ENCODE data around the gene IMMP1L.

Gene IMMP1L

DNA sequence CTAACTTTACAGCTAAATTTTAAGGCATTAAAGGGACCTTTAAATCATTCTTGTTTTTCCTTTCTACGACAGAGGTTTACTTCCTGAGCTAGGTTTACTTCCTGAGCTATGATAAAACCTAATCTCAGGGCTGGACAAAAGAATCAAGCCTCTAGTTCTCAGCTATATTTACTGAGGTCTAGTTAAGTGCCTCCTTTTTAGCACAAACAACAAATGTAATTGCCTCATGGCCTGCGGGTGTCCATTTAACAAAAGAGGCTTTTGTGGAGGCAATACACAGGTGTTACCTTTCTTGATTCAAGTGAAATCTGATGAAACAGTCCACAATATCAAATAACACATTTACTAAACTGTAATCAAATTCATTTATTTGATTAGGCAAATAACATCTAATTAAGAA, 67.3 kb downstream of the IMMP1L start:
- Mint-ChIP-seq H3K36me3 (ENCODE audit: low read depth) (peaks cover 6% of the 10 kb centered on the region), H3K4me3 (no peak overlapping the region), H3K27me3 (ENCODE audit: low read depth) (no peaks in the 10 kb centered on the region), H3K27ac (no peak overlapping the region), H3K9me3 (peaks cover 11% of the 10 kb centered on the region), H3K4me1 (ENCODE audit: low read depth) (peaks cover 5% of the 10 kb centered on the region)
- no peak for DNase-seq (ENCODE audit: low spot score)

DNA sequence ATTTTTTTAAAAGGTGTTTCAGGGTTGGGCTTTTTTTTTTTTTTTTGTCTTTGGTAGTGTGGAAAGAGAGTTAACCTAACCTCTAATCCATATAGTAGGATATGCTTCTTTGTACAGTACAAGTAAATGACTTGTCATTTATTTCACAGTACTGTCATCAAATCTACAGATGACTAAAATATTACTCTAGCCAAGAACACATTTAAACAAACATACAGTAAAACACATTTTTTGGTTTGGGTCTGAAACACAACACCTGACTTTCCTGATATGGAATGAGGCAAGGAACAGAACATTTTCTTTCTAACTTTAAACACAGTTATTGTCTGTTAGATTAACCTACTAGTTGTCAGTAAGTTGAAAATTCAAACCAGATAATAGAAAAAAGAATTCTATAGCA, 68.1 kb downstream of the IMMP1L start:
- Mint-ChIP-seq H3K4me3 (no peak overlapping the region), H3K4me1 (ENCODE audit: low read depth) (peaks cover 5% of the 10 kb centered on the region), H3K27ac (no peak overlapping the region), H3K9me3 (peaks cover 11% of the 10 kb centered on the region), H3K36me3 (ENCODE audit: low read depth) (peaks cover 2% of the 10 kb centered on the region), H3K27me3 (ENCODE audit: low read depth) (no peaks in the 10 kb centered on the region)
- no peak for DNase-seq (ENCODE audit: low spot score)

DNA sequence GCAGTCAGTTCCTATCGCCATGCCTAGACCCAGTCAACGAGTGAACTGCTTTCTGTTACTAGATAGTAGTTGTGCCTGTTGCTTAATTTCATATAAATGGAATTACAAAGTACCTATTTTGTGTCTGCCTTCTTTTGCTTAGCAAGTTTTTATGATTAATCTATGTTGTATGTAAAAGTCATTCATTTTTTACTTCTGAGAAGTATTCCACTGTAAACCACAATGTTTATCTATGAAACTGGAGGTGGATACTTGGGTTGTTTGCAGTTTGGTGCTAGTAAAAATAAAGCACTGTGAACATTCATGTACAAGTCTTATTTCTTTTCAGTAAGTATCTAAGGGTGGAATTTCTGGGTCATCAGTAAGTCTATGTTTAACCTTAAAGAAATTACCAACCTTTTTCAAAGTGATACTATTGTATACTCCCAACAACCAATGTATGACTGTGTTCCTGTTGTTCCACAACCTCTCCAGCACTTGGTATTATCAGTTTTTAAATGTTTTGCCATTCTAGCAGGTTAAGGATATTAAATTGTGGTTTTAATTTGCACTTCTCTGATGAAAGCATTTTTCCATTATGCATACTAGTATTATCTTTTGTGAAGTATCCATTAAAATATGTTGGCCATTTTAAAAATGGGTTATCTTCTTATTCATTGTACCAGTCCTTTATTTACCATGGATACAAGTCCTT, 71.5 kb downstream of the IMMP1L start:
- DNase-seq (ENCODE audit: low spot score): no peak
- Mint-ChIP-seq H3K27me3 (ENCODE audit: low read depth) (no peaks in the 10 kb centered on the region), H3K36me3 (ENCODE audit: low read depth) (no peaks in the 10 kb centered on the region), H3K27ac (no peak overlapping the region), H3K4me3 (no peak overlapping the region), H3K4me1 (ENCODE audit: low read depth) (peaks cover 5% of the 10 kb centered on the region), H3K9me3 (peaks cover 11% of the 10 kb centered on the region)

DNA sequence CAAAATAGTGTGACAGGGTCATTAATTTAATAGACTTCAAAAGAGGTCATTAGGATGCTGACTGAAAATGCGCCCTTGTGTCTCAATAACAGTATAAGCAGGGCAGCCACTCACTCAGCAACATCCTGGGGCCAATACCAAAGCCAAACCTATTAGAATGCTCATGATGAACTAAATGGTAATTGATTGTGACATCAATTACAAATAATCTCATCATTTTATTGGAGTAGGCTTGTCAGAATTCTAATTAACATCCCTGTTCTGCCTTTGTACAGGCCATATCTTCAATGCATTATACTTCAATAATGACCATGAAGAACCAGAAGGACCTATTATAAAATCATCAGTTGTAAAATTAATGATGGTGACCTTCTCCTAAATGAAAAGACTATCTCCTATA, 75.6 kb downstream of the IMMP1L start:
- Mint-ChIP-seq H3K9me3 (peaks cover 11% of the 10 kb centered on the region), H3K27ac (no peak overlapping the region), H3K4me3 (no peak overlapping the region), H3K27me3 (ENCODE audit: low read depth) (no peaks in the 10 kb centered on the region), H3K36me3 (ENCODE audit: low read depth) (peaks cover 12% of the 10 kb centered on the region), H3K4me1 (ENCODE audit: low read depth) (peaks cover 5% of the 10 kb centered on the region)
- no peak for DNase-seq (ENCODE audit: low spot score)

DNA sequence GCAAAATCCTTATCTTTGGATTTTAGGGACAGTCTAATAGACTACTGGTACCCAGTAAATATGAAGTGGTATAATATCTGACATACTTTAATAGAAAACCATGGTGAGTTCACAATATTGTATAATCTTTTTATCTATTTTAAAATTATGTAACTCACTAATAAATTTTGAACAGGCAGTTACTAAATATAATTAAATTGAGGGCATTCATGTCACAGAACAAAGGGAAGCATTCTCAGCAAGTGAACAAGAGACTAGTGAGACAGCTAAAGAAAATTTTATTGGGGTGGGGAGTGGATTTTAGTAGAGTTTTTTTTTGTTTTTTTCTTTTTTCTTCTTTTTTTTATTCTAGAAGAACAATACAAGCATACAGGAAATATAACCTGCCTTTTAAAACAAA, 84.8 kb downstream of the IMMP1L start:
- no peaks in the 10 kb centered on the region for H3K4me1 Mint-ChIP-seq (ENCODE audit: low read depth)
- no peaks in the 10 kb centered on the region for H3K9me3 Mint-ChIP-seq
- H3K36me3 Mint-ChIP-seq (ENCODE audit: low read depth): peaks cover 5% of the 10 kb centered on the region
- no peak for DNase-seq (ENCODE audit: low spot score)
- H3K4me3 Mint-ChIP-seq: no peak overlapping the region
- H3K27ac Mint-ChIP-seq: no peak overlapping the region
- no peaks in the 10 kb centered on the region for H3K27me3 Mint-ChIP-seq (ENCODE audit: low read depth)

DNA sequence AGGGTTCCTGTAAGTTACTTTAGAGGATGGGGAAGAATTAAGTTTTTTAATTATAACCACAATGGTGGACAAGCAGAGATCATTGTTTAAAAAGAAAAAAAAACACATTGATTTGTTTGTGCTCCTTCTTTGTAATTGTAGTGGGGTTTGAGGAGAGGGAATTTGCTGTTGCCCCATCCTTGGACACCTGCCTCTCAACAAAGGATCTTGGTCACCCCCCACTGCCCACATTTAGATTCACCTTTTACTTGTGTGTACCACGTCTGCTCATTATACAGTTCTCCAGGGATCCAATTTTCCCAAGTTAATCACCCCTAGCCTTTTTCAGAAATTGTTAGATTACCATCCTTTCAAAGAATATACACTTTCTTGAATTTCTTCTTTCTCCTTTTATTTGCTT, 86.7 kb downstream of the IMMP1L start:
- Mint-ChIP-seq H3K27ac (no peak overlapping the region), H3K4me1 (ENCODE audit: low read depth) (no peaks in the 10 kb centered on the region), H3K4me3 (no peak overlapping the region)

DNA sequence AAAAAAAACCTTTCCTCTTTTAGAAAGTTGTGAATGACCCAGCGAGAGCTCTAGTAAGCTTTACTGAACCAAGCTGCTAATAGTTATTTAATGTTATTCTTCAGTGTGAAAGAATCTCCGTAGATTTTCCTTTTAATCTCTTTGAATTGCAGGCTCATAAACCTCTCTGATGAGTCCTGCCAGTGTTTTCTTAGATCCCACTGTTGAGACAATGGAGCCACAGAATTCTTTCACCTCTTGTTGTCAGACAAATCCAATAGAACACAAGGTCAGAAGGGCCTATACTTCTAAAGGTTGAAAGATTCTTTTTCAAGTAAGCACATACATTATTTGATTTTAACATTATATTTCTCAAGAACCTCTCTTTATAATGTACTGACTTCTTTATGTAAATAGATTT, 87.6 kb downstream of the IMMP1L start:
- H3K27me3 Mint-ChIP-seq (ENCODE audit: low read depth): no peaks in the 10 kb centered on the region
- H3K4me3 Mint-ChIP-seq: no peak overlapping the region
- no peaks in the 10 kb centered on the region for H3K9me3 Mint-ChIP-seq
- H3K36me3 Mint-ChIP-seq (ENCODE audit: low read depth): peaks cover 1% of the 10 kb centered on the region
- DNase-seq (ENCODE audit: low spot score): no peak
- H3K4me1 Mint-ChIP-seq (ENCODE audit: low read depth): no peaks in the 10 kb centered on the region
- no peak overlapping the region for H3K27ac Mint-ChIP-seq

More for the DNA sequence above, 86.7 kb downstream of the IMMP1L start:
- Mint-ChIP-seq H3K9me3 (no peaks in the 10 kb centered on the region), H3K27me3 (ENCODE audit: low read depth) (no peaks in the 10 kb centered on the region), H3K36me3 (ENCODE audit: low read depth) (peaks cover 1% of the 10 kb centered on the region)
- DNase-seq (ENCODE audit: low spot score): no peak

DNA sequence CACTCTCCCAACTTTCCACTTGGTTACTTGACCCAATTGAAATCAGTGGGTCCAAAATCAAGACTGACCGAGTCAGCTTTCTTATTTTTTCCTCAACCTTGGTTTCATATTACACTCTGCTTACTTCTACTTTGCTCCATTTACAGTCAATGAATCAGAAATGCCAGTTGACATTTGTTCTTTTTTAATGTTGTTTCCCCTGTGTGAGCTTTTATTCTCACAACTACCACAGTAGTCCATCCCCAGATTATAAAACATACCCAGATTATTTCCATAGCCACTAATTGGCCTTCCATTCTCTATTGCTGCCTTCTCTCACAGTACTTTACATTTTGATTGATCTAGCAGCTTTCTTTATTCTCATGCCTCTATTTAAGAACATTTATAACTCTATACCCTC, 89.8 kb downstream of the IMMP1L start:
- H3K4me3 Mint-ChIP-seq: no peak overlapping the region
- H3K36me3 Mint-ChIP-seq (ENCODE audit: low read depth): no peaks in the 10 kb centered on the region
- no peaks in the 10 kb centered on the region for H3K9me3 Mint-ChIP-seq
- DNase-seq (ENCODE audit: low spot score): no peak
- no peaks in the 10 kb centered on the region for H3K27me3 Mint-ChIP-seq (ENCODE audit: low read depth)
- H3K27ac Mint-ChIP-seq: no peak overlapping the region
- H3K4me1 Mint-ChIP-seq (ENCODE audit: low read depth): no peaks in the 10 kb centered on the region

DNA sequence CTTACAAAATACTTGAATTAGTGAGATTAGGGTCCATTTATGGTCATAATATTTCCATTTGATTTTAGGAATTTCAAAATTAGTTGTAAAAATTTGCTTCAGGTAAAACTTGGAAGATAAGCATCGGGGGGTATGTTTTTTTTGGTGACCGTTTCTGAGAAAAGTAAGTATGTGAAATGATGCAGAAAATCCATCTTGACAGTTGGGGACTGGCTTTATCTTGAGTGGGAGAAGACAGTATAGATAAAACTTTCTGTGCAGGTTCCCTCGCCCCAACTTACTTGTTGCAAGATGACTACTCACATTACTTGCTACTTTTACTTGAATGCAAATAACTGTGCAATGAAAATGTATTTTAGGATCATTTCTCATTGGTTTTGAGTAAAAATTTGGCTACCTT, 90.3 kb downstream of the IMMP1L start:
- Mint-ChIP-seq H3K27me3 (ENCODE audit: low read depth) (no peaks in the 10 kb centered on the region), H3K4me3 (no peak overlapping the region), H3K9me3 (no peaks in the 10 kb centered on the region), H3K27ac (no peak overlapping the region), H3K36me3 (ENCODE audit: low read depth) (no peaks in the 10 kb centered on the region), H3K4me1 (ENCODE audit: low read depth) (no peaks in the 10 kb centered on the region)
- DNase-seq (ENCODE audit: low spot score): no peak

DNA sequence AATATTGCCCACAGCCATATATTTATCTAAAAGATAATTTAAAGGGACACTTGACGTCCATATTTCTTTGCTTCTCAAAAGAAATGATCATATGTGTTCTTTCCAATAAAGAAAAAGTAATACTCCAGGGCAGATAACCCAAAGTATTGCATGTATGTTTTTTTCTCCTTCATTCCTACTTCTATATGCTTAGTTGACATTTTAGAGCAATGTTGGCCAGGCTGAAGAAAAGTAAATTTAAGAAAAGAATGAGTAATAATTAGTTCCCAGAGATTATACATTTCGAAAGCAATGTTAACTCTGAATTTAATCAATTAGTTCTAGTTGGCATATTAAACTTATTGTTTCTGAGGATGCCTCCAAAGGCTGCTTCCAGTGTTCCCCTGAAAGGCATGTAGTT, 91.6 kb downstream of the IMMP1L start:
- Mint-ChIP-seq H3K27ac (no peak overlapping the region), H3K27me3 (ENCODE audit: low read depth) (no peaks in the 10 kb centered on the region), H3K4me1 (ENCODE audit: low read depth) (no peaks in the 10 kb centered on the region), H3K4me3 (no peak overlapping the region), H3K9me3 (no peaks in the 10 kb centered on the region), H3K36me3 (ENCODE audit: low read depth) (no peaks in the 10 kb centered on the region)
- no peak for DNase-seq (ENCODE audit: low spot score)

DNA sequence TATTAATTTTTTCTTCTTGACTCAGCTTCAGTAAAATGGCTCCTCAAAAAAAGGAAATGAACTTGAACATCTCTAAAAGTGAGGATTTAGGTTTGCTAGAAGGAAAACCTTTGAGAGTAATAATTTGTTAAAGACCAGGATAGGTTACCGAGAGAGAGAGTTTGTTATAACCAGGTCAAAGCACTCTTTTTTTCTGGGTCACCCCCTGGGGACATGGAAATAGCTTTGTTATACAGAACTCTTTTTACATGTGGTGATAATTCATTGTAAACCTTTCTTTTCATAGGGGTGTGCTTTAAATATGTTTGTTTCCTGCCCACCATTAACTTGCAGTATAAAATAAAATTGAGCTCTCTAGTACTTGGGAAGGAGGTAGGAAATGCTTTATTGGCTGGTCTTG, 92.1 kb downstream of the IMMP1L start:
- Mint-ChIP-seq H3K4me3 (no peak overlapping the region), H3K36me3 (ENCODE audit: low read depth) (no peaks in the 10 kb centered on the region), H3K9me3 (no peaks in the 10 kb centered on the region), H3K27ac (no peak overlapping the region), H3K4me1 (ENCODE audit: low read depth) (no peaks in the 10 kb centered on the region), H3K27me3 (ENCODE audit: low read depth) (no peaks in the 10 kb centered on the region)
- no peak for DNase-seq (ENCODE audit: low spot score)

DNA sequence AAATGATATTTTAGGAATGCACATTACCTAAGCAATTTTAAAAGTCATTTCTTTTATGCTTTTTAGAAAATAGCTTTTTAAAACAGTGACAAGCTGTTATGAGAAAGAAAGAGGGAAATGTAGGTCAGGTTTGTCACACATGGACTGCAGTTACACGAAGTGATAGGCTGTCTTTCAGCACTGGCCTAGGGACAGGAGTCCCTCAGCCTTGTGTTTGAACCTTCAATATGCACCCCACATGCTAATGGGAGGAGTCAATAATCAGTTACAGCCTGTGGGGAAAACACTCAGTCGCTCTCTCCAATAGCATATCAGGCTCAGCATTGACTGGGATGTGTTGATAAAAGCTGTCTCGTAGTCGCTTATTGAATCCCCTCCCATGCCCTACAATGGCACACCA, 94.0 kb downstream of the IMMP1L start:
- DNase-seq (ENCODE audit: low spot score): no peak
- Mint-ChIP-seq H3K4me3 (no peak overlapping the region), H3K36me3 (ENCODE audit: low read depth) (no peaks in the 10 kb centered on the region), H3K27me3 (ENCODE audit: low read depth) (no peaks in the 10 kb centered on the region), H3K27ac (no peak overlapping the region), H3K4me1 (ENCODE audit: low read depth) (no peaks in the 10 kb centered on the region), H3K9me3 (no peaks in the 10 kb centered on the region)

DNA sequence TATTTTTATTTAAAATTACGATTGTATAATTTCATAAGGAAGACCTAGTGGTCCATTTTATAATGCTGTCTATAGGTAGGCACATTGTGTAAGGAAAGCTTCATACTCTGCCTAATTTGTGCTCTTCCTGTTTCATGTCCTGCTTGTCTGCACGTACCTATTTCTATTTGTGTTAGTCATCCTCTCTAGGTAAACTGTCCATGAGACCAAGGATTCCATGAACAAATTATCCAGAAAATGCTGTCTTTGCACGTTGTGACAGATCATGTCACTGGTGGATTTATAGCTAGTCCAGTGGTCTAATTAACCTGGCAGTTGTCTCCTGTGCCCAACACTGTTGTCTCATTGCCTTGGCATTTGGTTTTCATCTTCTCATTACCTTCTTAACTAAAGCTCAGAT, 95.1 kb downstream of the IMMP1L start:
- no peaks in the 10 kb centered on the region for H3K36me3 Mint-ChIP-seq (ENCODE audit: low read depth)
- H3K4me3 Mint-ChIP-seq: no peak overlapping the region
- DNase-seq (ENCODE audit: low spot score): no peak
- no peak overlapping the region for H3K27ac Mint-ChIP-seq
- no peaks in the 10 kb centered on the region for H3K9me3 Mint-ChIP-seq
- no peaks in the 10 kb centered on the region for H3K4me1 Mint-ChIP-seq (ENCODE audit: low read depth)
- H3K27me3 Mint-ChIP-seq (ENCODE audit: low read depth): no peaks in the 10 kb centered on the region

DNA sequence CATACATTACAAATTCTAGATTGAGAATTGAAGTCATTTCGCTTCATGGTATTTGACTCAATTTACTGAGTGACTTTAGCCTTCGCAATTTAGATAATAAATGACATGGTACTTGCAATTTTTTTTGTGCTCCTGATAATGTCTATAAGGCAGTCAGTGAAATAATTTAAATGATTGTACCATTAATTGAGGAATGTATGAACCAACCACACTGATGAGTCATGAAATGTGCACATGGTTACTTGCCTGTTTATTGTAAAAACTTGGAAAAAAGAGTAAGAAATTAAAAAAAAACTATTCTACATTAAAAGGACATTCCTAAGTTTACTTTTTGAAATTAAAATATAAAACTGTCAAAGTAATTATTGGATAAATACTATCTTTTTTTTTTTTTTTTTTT, 96.5 kb downstream of the IMMP1L start:
- DNase-seq (ENCODE audit: low spot score): no peak
- Mint-ChIP-seq H3K4me3 (no peak overlapping the region), H3K4me1 (ENCODE audit: low read depth) (no peaks in the 10 kb centered on the region), H3K27ac (no peak overlapping the region), H3K9me3 (no peaks in the 10 kb centered on the region), H3K36me3 (ENCODE audit: low read depth) (no peaks in the 10 kb centered on the region), H3K27me3 (ENCODE audit: low read depth) (no peaks in the 10 kb centered on the region)

DNA sequence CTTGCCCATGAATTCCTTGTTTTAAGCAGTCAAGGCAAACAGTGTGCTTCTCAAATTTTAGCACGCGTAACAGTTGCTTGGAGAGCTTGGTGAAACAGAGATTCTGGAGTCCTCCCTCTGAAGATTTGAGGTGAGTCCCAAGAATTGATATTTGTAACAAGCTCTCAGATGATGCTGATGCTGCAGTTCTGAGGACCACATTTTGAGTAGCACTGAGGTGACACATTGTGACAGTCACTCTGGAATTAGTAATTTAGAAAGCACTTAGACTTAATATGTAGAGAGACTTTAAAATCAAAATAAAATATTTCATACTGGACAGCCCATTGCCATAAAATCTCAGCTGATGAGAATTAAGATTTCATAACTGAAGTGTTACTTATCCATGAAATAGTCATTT, 101.2 kb downstream of the IMMP1L start:
- H3K4me3 Mint-ChIP-seq: no peak overlapping the region
- H3K27ac Mint-ChIP-seq: no peak overlapping the region
- no peaks in the 10 kb centered on the region for H3K27me3 Mint-ChIP-seq (ENCODE audit: low read depth)
- no peak for DNase-seq (ENCODE audit: low spot score)
- no peaks in the 10 kb centered on the region for H3K36me3 Mint-ChIP-seq (ENCODE audit: low read depth)
- no peaks in the 10 kb centered on the region for H3K4me1 Mint-ChIP-seq (ENCODE audit: low read depth)
- no peaks in the 10 kb centered on the region for H3K9me3 Mint-ChIP-seq
